Mesenteric fat pad (tissue), 1 donor: ENCODE results near the gene CDC42SE2. TPM values are rescaled to one million over a fixed set of nuclear protein-coding genes. Genes with fewer than 3 reads are reported as not detected.
"Not testable (repeated sequence)": the region's sequence is repeated elsewhere in the genome, so short reads cannot be mapped to it uniquely, and the experiment has no call there.

Experiments
- DNase-seq: peaks from one replicate; pipeline ENCODE4 v3.0.0-alpha.2; 2020; ENCODE audit warnings: low spot score
- total RNA-seq: library from RNA; stranded (reverse); fragmentation: NEBNext Ultra II Directional; extraction: Animal tissue kit (Norgen Biotek cat#: 25700); gene quantifications from one replicate; pipeline ENCODE4 v1.2.1, GENCODE V29; 2021
- donor health status: DM: yes; HTN: yes; CAD: no.

CDC42SE2 gene
- total RNA-seq, 1 donor from 2014 or later = 23.3 TPM

GRCh38 chr5:131316822-131317221 is 53.0 kb downstream of the CDC42SE2 start:
- no peak for DNase-seq

GRCh38 chr5:131318455-131318854 is 54.6 kb downstream of the CDC42SE2 start:
- no peak for DNase-seq

GRCh38 chr5:131321066-131321465 is 57.2 kb downstream of the CDC42SE2 start:
- no peak for DNase-seq

GRCh38 chr5:131322926-131323325 is 59.1 kb downstream of the CDC42SE2 start:
- no peak for DNase-seq

GRCh38 chr5:131323378-131323777 is 59.5 kb downstream of the CDC42SE2 start:
- DNase-seq = no peak

- no peak for DNase-seq
Observed at GRCh38 chr5:131324303-131324702, 60.5 kb downstream of the CDC42SE2 start.

- DNase-seq = no peak
Observed at GRCh38 chr5:131328536-131329285, 64.9 kb downstream of the CDC42SE2 start.

GRCh38 chr5:131329286-131329560 is 65.4 kb downstream of the CDC42SE2 start:
- no peak for DNase-seq

GRCh38 chr5:131330031-131330430 is 66.2 kb downstream of the CDC42SE2 start:
- DNase-seq = no peak

- DNase-seq = not testable (repeated sequence)
Observed at GRCh38 chr5:131335756-131336155, 71.9 kb downstream of the CDC42SE2 start.

GRCh38 chr5:131336801-131337200 is 72.9 kb downstream of the CDC42SE2 start:
- DNase-seq = not testable (repeated sequence)

GRCh38 chr5:131337240-131338050 is 73.6 kb downstream of the CDC42SE2 start:
- DNase-seq = not testable (repeated sequence)

GRCh38 chr5:131338051-131338453 is 74.2 kb downstream of the CDC42SE2 start:
- DNase-seq = no peak

- DNase-seq = not testable (repeated sequence)
Observed at GRCh38 chr5:131344288-131344687, 80.4 kb downstream of the CDC42SE2 start.

- not testable (repeated sequence) for DNase-seq
Observed at GRCh38 chr5:131346204-131346603, 82.4 kb downstream of the CDC42SE2 start.

- no peak for DNase-seq
Observed at GRCh38 chr5:131353991-131354390, 90.1 kb downstream of the CDC42SE2 start.

GRCh38 chr5:131355971-131356528 is 92.2 kb downstream of the CDC42SE2 start:
- no peak for DNase-seq

GRCh38 chr5:131356619-131357018 is 92.8 kb downstream of the CDC42SE2 start:
- DNase-seq = no peak

GRCh38 chr5:131357739-131358561 is 94.1 kb downstream of the CDC42SE2 start:
- no peak for DNase-seq

GRCh38 chr5:131361677-131362315 is 97.9 kb downstream of the CDC42SE2 start:
- no peak for DNase-seq
